ENCODE results near the gene TMPRSS13. TPM values are rescaled to one million over a fixed set of nuclear protein-coding genes. Genes with fewer than 3 reads are reported as not detected.

The TMPRSS13 gene
- total and polyA plus RNA-seq, 2 of the 13 experiments (the other 11 are each of a cell fraction or from before 2014, with no cell fraction given): not detected

DNA sequence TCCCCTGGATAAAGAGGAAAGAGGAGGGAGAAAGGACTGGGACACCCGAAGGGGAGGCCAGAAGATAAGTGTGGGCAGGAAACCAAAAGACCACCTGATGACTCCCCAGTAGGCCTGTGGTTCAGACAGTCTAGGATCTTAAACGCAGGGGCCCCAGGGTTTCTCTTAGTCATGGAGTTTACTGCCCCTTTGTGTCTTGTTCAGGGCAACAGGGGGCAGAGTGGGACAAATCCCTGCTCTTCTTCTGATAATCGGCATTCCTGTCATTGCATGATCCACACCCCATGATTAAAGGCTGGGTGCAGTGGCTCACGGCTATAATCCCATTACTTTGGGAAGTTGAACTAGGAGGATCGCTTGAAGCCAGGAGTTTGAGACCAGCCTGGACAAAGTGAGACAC is 4.7 kb upstream of the TMPRSS13 start:
- ATAC-seq: no peak
- CTCF ChIA-PET (ENCODE audit: low intra/inter-chr PET ratio, low total read pairs): no interaction called here
- TF ChIP-seq RAD21 (CRISPR knock-in tag; IDR thresholded peaks at IDR 0.05): no peak
- TF ChIP-seq MIER2 (CRISPR knock-in tag; IDR thresholded peaks at IDR 0.05): no peak
- TF ChIP-seq, protein P1, sequence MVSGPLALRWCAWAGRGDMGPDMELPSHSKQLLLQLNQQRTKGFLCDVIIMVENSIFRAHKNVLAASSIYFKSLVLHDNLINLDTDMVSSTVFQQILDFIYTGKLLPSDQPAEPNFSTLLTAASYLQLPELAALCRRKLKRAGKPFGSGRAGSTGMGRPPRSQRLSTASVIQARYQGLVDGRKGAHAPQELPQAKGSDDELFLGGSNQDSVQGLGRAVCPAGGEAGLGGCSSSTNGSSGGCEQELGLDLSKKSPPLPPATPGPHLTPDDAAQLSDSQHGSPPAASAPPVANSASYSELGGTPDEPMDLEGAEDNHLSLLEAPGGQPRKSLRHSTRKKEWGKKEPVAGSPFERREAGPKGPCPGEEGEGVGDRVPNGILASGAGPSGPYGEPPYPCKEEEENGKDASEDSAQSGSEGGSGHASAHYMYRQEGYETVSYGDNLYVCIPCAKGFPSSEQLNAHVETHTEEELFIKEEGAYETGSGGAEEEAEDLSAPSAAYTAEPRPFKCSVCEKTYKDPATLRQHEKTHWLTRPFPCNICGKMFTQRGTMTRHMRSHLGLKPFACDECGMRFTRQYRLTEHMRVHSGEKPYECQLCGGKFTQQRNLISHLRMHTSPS (CRISPR knock-in tag; IDR thresholded peaks at IDR 0.05; ENCODE audit: low read depth): no peak
- no peak for TF ChIP-seq ZNF772 (CRISPR knock-in tag; IDR thresholded peaks at IDR 0.05)
- TF ChIP-seq XRCC5 (optimal IDR thresholded peaks at IDR 0.05; ENCODE audit: low read length): no peak
- TF ChIP-seq ISX (CRISPR knock-in tag; conservative IDR thresholded peaks at IDR 0.05): no peak
- TF ChIP-seq SRF (IDR thresholded peaks at IDR 0.05; ENCODE audit: low read depth, low read length): no peak
- no peak for TF ChIP-seq SIN3B (IDR thresholded peaks at IDR 0.05; ENCODE audit: low read length)
- no peak for TF ChIP-seq RAD51 (IDR thresholded peaks at IDR 0.05; ENCODE audit: borderline replicate concordance)
- no peak for TF ChIP-seq MAZ (IDR thresholded peaks at IDR 0.05; ENCODE audit: borderline replicate concordance, low read depth, low read length)
- no peak for TF ChIP-seq MAZ (CRISPR knock-in tag; IDR thresholded peaks at IDR 0.05; ENCODE audit: low read depth)
- TF ChIP-seq BRD4 (CRISPR knock-in tag; IDR thresholded peaks at IDR 0.05): no peak
- TF ChIP-seq, protein P2, sequence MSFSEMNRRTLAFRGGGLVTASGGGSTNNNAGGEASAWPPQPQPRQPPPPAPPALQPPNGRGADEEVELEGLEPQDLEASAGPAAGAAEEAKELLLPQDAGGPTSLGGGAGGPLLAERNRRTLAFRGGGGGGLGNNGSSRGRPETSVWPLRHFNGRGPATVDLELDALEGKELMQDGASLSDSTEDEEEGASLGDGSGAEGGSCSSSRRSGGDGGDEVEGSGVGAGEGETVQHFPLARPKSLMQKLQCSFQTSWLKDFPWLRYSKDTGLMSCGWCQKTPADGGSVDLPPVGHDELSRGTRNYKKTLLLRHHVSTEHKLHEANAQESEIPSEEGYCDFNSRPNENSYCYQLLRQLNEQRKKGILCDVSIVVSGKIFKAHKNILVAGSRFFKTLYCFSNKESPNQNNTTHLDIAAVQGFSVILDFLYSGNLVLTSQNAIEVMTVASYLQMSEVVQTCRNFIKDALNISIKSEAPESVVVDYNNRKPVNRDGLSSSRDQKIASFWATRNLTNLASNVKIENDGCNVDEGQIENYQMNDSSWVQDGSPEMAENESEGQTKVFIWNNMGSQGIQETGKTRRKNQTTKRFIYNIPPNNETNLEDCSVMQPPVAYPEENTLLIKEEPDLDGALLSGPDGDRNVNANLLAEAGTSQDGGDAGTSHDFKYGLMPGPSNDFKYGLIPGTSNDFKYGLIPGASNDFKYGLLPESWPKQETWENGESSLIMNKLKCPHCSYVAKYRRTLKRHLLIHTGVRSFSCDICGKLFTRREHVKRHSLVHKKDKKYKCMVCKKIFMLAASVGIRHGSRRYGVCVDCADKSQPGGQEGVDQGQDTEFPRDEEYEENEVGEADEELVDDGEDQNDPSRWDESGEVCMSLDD (CRISPR knock-in tag; IDR thresholded peaks at IDR 0.05; ENCODE audit: borderline replicate concordance): no peak
- no peak for TF ChIP-seq NFE2L1 (CRISPR knock-in tag; IDR thresholded peaks at IDR 0.05; ENCODE audit: borderline replicate concordance)
- TF ChIP-seq CEBPB (IDR thresholded peaks at IDR 0.05; ENCODE audit: borderline replicate concordance, low read depth, low read length): no peak

More for the DNA sequence above, 4.7 kb upstream of the TMPRSS13 start:
- Histone ChIP-seq H2AFZ (ENCODE audit: low read length) (no peak overlapping the region), H3K79me2 (ENCODE audit: insufficient read depth, low read length) (no peaks in the 10 kb centered on the region), H3K36me3 (replicated peaks in 1 of 2; ENCODE audit: control insufficient read depth in 1 of 2, insufficient read depth in 2 of 2, low read length in 2 of 2) (no peaks in the 10 kb centered on the region), H3K27ac (ENCODE audit: extremely low read length, insufficient read depth, low read length) (no peak overlapping the region), H3K4me2 (ENCODE audit: low read depth, low read length) (no peak overlapping the region), H3K4me1 (ENCODE audit: insufficient read depth, low read length) (no peaks in the 10 kb centered on the region), H3K27me3 (ENCODE audit: control insufficient read depth in 1 of 2, insufficient read depth in 2 of 2, low read length in 2 of 2) (peaks cover 4 to 53% of the 10 kb centered on the region in 2 experiments; a peak in 3 of 5 replicates), H4K20me1 (ENCODE audit: insufficient read depth, low read length) (no peaks in the 10 kb centered on the region), H3K4me3 (replicated peaks in 1 of 3; ENCODE audit: insufficient read depth in 1 of 3, low read depth in 2 of 3, low read length in 3 of 3) (no peak overlapping the region), H3K9ac (ENCODE audit: insufficient read depth, low read depth, low read length) (no peak overlapping the region), H3K9me3 (ENCODE audit: low read length) (no peaks in the 10 kb centered on the region)
- DNase-seq (ENCODE audit: low spot score) (no peak), FAIRE-seq (no peak)
- intact Hi-C loops (cut with micrococcal nuclease; ENCODE audit: unreplicated experiment) (no loop called here), in situ Hi-C loops (cut with HindIII; ENCODE audit: extremely low pct_ligation_motif_present, low pct_unique_long_range_greater_than_20kb) (loop anchor here (25.0 kb wide), 1 partner anchor 497 kb away; no protein-coding TSS in a partner anchor)
- BruUV-seq (replicated peaks): no TSS peak
- WGBS (ENCODE audit: low lambda C conversion rate): 0% methylated on average over 3 of the region's 5 CpGs
- POLR2A ChIA-PET: no interaction called here

Data from HepG2 (cell line).